Measurements from ENCODE around the gene PPEF1. TPM values are rescaled to one million over a fixed set of nuclear protein-coding genes. Genes with fewer than 3 reads are reported as not detected.

The PPEF1 gene, protein sequence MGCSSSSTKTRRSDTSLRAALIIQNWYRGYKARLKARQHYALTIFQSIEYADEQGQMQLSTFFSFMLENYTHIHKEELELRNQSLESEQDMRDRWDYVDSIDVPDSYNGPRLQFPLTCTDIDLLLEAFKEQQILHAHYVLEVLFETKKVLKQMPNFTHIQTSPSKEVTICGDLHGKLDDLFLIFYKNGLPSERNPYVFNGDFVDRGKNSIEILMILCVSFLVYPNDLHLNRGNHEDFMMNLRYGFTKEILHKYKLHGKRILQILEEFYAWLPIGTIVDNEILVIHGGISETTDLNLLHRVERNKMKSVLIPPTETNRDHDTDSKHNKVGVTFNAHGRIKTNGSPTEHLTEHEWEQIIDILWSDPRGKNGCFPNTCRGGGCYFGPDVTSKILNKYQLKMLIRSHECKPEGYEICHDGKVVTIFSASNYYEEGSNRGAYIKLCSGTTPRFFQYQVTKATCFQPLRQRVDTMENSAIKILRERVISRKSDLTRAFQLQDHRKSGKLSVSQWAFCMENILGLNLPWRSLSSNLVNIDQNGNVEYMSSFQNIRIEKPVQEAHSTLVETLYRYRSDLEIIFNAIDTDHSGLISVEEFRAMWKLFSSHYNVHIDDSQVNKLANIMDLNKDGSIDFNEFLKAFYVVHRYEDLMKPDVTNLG
- 1 to 10 TPM in 2 of 7 donors, under 1 TPM in 2, not detected in 3; 0.47 to 2.0 (median 0.97) TPM for total RNA-seq
- polyA plus RNA-seq: under 1 TPM; 0.12 TPM
- long read RNA-seq, donor 1, partial matches to known transcripts: 0 of 1 reads
- long read RNA-seq, donor 1, other reads (novel, unspliced or antisense): 1 of 1 reads
- long read RNA-seq, donor 2: 0 reads
- long read RNA-seq, donor 3: 0 reads

DNA sequence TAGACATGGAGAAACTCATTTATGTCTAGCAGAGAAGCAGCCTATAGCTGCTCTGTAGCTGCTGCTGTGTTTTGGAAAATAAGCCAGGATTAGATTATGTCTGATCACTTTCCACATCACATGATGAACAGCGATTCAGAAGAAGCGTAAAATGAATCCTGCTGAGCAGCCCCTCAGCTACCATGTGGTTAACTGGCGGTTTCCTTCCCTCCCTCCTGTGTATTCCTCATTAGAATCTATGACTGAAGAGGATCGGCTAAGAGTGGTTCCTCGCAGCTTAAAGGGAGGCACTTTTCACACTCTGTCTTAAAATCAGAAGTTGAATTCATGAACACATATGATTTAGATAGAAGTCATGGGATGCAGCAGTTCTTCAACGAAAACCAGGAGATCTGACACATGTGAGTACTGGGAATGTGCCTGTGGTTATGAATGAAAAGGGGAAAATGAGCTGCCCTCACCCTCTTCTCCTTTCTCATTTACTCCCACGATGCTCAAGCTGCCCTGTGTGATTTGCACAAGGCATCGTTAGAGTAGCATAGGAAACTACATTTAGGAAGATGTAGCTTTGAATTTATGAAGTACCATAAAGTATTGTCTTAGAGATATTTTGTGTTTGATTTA, at the start of gene PPEF1:
Gene PPEF1 (plus strand): TSS at position 220 of the 624 bp plus-strand sequence. CDS start 136 bp downstream, at position 356.
- no peak for TF ChIP-seq EP300 (IDR thresholded peaks at IDR 0.05)
- no peak for TF ChIP-seq POLR2A (IDR thresholded peaks at IDR 0.05)
- TF ChIP-seq, protein P1, sequence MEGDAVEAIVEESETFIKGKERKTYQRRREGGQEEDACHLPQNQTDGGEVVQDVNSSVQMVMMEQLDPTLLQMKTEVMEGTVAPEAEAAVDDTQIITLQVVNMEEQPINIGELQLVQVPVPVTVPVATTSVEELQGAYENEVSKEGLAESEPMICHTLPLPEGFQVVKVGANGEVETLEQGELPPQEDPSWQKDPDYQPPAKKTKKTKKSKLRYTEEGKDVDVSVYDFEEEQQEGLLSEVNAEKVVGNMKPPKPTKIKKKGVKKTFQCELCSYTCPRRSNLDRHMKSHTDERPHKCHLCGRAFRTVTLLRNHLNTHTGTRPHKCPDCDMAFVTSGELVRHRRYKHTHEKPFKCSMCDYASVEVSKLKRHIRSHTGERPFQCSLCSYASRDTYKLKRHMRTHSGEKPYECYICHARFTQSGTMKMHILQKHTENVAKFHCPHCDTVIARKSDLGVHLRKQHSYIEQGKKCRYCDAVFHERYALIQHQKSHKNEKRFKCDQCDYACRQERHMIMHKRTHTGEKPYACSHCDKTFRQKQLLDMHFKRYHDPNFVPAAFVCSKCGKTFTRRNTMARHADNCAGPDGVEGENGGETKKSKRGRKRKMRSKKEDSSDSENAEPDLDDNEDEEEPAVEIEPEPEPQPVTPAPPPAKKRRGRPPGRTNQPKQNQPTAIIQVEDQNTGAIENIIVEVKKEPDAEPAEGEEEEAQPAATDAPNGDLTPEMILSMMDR (IDR thresholded peaks at IDR 0.05): no peak
- WGBS, 3 donors: 47 to 61% (median 50%) methylated on average over 8 of the region's 8 CpGs
- no peak within 1 kb of the TSS for H3K4me3 ChIP-seq
- H3K27ac ChIP-seq: no peak within 1 kb of the TSS
- H3K4me1 ChIP-seq (ENCODE audit: insufficient read depth): no peaks in the 10 kb centered on the region
- DNase-seq: no peak
- intact Hi-C loops (cut with DNase I): no loop called here
- H3K27me3 ChIP-seq: no peaks in the 10 kb centered on the region
- H3K36me3 ChIP-seq: no peaks in the 10 kb centered on the region
- no peaks in the 10 kb centered on the region for H3K9me3 ChIP-seq

DNA sequence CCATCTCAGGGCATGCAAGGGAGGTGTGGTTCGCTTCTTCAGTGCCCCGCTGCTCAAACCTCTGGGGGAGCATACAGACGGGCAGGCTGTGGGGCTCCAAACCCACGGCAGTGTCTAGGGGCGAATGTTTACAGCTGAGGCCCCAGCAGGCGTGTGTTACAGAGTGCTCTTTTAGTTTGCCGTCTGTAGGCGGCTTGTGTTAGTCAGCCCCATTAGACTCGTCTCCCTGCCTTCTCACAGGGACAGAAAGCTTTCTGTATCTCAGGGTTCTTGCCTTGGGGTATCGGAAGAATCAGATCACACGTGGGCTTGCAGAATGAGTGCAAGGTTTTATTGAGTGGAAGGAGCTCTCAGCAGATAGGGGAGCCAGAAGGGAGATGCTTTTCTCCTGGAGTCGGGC, 46.2 kb upstream of the PPEF1 start:
- H3K4me1 ChIP-seq (ENCODE audit: insufficient read depth): no peaks in the 10 kb centered on the region
- no peaks in the 10 kb centered on the region for H3K27me3 ChIP-seq
- TF ChIP-seq POLR2A (IDR thresholded peaks at IDR 0.05) (no peak), EP300 (IDR thresholded peaks at IDR 0.05) (no peak)
- TF ChIP-seq, protein P1 (IDR thresholded peaks at IDR 0.05): no peak
- DNase-seq: no peak
- intact Hi-C loops (cut with DNase I): no loop called here
- H3K9me3 ChIP-seq: no peaks in the 10 kb centered on the region
- 77 to 78% (median 78%) methylated on average over 12 of the region's 12 CpGs for WGBS, 3 donors
- no peak overlapping the region for H3K4me3 ChIP-seq
- H3K36me3 ChIP-seq: no peaks in the 10 kb centered on the region
- no peak overlapping the region for H3K27ac ChIP-seq

DNA sequence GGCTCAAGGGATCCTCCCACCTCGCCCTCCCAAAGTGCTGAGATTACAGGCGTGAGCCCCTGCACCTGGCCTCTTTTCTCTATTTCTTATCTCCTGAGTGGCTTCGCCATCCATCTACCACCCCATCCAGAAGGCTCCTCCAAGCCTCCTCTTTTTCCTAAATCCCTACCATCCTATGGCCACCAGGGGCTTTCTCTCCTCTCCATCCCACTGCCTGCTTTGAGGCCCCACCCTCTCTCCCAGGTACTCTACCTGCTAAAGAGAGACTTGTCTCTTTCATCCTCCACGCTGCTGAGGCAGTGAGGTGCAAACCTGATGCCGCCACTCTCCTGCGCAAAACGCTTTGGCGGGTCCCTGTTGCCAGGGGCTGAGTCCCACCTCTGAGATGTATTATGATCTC, 42.5 kb upstream of the PPEF1 start:
- intact Hi-C loops (cut with DNase I): no loop called here
- 74 to 84% (median 75%) methylated on average over 8 of the region's 8 CpGs for WGBS, 3 donors
- H3K27me3 ChIP-seq: no peaks in the 10 kb centered on the region

DNA sequence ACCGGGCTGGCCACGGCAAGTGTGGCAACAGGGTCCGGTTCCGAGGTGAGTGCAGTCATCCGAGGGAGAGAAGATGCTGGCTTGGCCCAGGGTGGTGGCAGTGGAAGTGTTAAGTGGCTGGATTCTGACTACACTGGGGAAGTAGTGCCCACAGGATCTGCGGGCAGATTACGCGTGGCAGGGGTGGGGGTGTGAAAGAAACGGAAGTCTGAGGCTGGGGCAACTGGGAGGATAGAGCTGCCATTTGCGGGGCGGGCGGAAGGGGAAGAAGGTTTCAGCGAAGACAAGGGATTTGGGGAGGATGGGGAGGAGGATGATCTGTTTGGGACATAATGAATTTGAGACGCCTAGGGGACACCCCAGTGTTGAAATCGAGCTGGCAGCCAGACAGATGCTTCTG, 40.8 kb upstream of the PPEF1 start:
- intact Hi-C loops (cut with DNase I): no loop called here
- H3K4me3 ChIP-seq: no peak overlapping the region
- H3K27ac ChIP-seq: no peak overlapping the region
- no peaks in the 10 kb centered on the region for H3K27me3 ChIP-seq
- TF ChIP-seq POLR2A (IDR thresholded peaks at IDR 0.05) (no peak), EP300 (IDR thresholded peaks at IDR 0.05) (no peak)
- TF ChIP-seq, protein P1 (IDR thresholded peaks at IDR 0.05): no peak
- no peaks in the 10 kb centered on the region for H3K9me3 ChIP-seq
- no peaks in the 10 kb centered on the region for H3K4me1 ChIP-seq (ENCODE audit: insufficient read depth)
- DNase-seq: no peak
- WGBS, 3 donors: 82 to 89% (median 86%) methylated on average over 15 of the region's 15 CpGs
- no peaks in the 10 kb centered on the region for H3K36me3 ChIP-seq

More for the DNA sequence above, 42.5 kb upstream of the PPEF1 start:
- no peaks in the 10 kb centered on the region for H3K4me1 ChIP-seq (ENCODE audit: insufficient read depth)
- no peaks in the 10 kb centered on the region for H3K9me3 ChIP-seq
- H3K36me3 ChIP-seq: no peaks in the 10 kb centered on the region
- DNase-seq: no peak
- no peak overlapping the region for H3K4me3 ChIP-seq
- TF ChIP-seq POLR2A (IDR thresholded peaks at IDR 0.05) (no peak), EP300 (IDR thresholded peaks at IDR 0.05) (no peak)
- TF ChIP-seq, protein P1 (IDR thresholded peaks at IDR 0.05): no peak
- H3K27ac ChIP-seq: no peak overlapping the region

All from ovary (tissue), 10 donors.